Activated naive CD4-positive, alpha-beta T cell treated with anti-CD3 and anti-CD28 coated beads for 36 hours (primary cell): ENCODE results near the gene RNF227. TPM values are rescaled to one million over a fixed set of nuclear protein-coding genes. Genes with fewer than 3 reads are reported as not detected.
A peak's percentile ranks its signal among the peaks of the same experiment; 100 is the strongest.

Experiments used
- CTCF ChIA-PET: fragments of 350-600 bp; sonication (Branson Sonifier 250); formaldehyde crosslinking; loops from one replicate; lab custom pipeline; 2021; ENCODE audit warnings: antibody characterized with exemption; lab: Charles Lee
- DNase-seq: peaks from one replicate; pipeline ENCODE4 v3.0.0-alpha.2; 2020
- H3K27ac Mint-ChIP-seq: one replicate; pipeline ENCODE4 v1.8.0; 2021; ENCODE audit warnings: mild to moderate bottlenecking, mixed read lengths
- H3K27me3 Mint-ChIP-seq: one replicate; pipeline ENCODE4 v1.8.0; 2021; ENCODE audit warnings: low read depth, mixed read lengths
- H3K36me3 Mint-ChIP-seq: one replicate; pipeline ENCODE4 v1.8.0; 2021; ENCODE audit warnings: low read depth, mixed read lengths
- H3K4me1 Mint-ChIP-seq: one replicate; pipeline ENCODE4 v1.8.0; 2021; ENCODE audit warnings: low read depth, mixed read lengths
- H3K4me3 Mint-ChIP-seq: one replicate; pipeline ENCODE4 v1.8.0; 2021; ENCODE audit warnings: mild to moderate bottlenecking, moderate library complexity, mixed read lengths
- H3K9me3 Mint-ChIP-seq: one replicate; pipeline ENCODE4 v1.8.0; 2021; ENCODE audit warnings: mixed read lengths
- intact Hi-C: fragments of 100-400 bp; cut with micrococcal nuclease; formaldehyde crosslinking; loops from one replicate; pipeline ENCODE4 v1.15.1; 2023
- total RNA-seq, 2 experiments: library from RNA; stranded (reverse); gene quantifications; one replicate each; pipeline ENCODE4 v1.2.3, GENCODE V29; 2021

RNF227 gene
- total RNA-seq, 2 experiments from 2014 or later = 3.1 to 3.8 TPM

DNA sequence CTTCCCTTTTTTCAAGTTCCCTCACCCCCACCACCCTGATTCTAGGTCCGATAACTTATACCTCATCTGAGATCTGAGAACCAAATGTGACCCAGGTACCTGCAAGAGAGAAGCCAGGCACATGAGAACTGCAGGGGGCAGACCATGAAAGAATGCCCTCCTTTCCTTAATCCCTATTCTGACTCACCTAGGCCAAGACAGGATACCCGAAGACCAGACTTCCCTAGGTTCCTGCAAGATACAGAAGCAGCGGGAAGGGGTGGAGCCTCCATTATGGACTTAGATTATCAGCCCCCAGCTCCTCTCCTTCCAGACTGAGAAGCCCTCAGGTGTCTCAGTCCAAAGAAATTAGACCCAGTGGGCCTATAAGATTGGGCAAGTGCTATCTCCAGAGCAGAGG, 11.5 kb upstream of the RNF227 start:
- Mint-ChIP-seq H3K4me3 (no peak overlapping the region), H3K4me1 (peaks cover 24% of the 10 kb centered on the region), H3K36me3 (peaks cover 6% of the 10 kb centered on the region), H3K27me3 (no peaks in the 10 kb centered on the region), H3K9me3 (no peaks in the 10 kb centered on the region), H3K27ac (no peak overlapping the region)
- intact Hi-C loops = no loop called here
- CTCF ChIA-PET = interaction anchor here (0.9 kb wide), 1 partner anchor 167 kb away, joined by 3 read pairs; no protein-coding TSS in a partner anchor
- no peak for DNase-seq

DNA sequence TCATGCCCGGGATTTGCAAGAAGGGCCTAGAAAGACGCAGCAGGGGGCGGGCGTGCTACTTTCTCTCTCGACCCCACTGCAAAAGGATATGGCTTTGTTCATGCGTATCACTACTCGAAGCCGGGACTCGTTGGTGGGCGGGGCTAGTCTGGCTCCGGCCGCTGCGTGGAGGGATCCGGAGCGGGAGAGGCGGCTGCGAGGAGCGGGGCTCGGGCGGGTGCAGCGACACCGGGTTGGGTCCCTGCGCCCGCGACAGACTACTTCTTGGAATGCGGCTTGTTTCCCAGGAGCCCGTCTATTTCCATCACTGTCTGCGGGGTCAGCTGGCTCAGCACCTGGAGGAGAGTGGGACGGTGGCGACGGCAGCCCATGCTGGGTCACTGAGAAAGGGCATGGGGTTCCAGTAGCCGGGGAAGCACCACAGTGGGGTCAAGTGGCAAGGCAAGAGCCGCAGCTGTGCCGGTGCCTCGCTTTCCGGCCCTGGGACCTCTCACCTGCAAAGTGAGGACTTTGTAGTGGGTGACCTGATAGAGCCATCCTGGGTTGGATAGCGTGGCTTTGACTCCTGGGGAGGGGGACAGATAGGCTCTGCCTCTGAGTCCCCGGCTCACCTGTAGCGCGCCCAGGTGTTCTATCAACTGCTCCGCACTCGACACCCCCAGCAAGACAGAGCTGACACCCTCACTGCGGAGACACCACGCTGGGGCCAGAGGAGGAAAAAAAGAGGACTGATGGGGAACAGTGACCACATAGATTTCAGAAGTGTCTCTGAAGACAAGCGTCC, 6.9 kb upstream of the RNF227 start:
- intact Hi-C loops = loop anchor here (1.0 kb wide), 1 partner anchor 9 kb away; the partner anchor contains the start of gene CNTROB
- no peaks in the 10 kb centered on the region for H3K27me3 Mint-ChIP-seq
- peaks cover 2% of the 10 kb centered on the region for H3K36me3 Mint-ChIP-seq
- peak overlapping the region; percentile 80 for H3K27ac Mint-ChIP-seq
- H3K4me3 Mint-ChIP-seq = peak overlapping the region; percentile 73
- peaks cover 14% of the 10 kb centered on the region for H3K4me1 Mint-ChIP-seq
- CTCF ChIA-PET = interaction anchor here (1.1 to 4.6 kb wide), 4 partner anchors 9 to 70 kb away, joined by 3 to 19 read pairs (median 4); partner anchors contain the start of genes CNTROB and TRAPPC1
- no peaks in the 10 kb centered on the region for H3K9me3 Mint-ChIP-seq
- DNase-seq = peak; percentile 90

DNA sequence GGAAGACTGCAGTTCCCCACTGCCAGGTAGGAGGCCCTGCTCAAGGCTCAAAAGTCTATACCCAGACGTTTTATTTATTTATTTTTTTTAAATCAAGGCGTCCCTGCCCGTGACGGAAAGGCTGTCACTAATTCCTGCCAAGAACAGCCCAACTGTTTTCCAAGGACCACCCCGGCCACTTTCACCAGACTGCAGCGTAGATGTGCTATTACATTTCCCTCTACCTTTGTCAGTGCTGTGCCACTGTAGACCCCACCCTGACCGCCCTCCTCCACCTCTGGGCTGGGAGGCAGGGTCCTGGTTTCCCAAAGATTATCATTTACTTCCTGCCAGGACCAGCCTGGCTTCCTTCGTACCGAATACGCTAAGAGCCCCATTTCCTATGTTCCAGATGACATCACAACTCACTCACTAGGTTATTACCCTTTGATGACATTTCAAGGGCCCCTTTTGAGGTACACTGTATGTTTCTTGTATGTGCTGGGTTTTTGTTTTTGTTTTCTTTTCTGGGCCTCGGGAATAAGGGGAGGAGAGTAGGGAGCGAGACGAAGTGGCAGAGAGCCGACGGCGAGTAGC, 6.3 kb upstream of the RNF227 start:
- DNase-seq = no peak
- CTCF ChIA-PET = interaction anchor here (1.1 to 4.6 kb wide), 4 partner anchors 9 to 71 kb away, joined by 3 to 19 read pairs (median 4); partner anchors contain the start of genes CNTROB and TRAPPC1
- intact Hi-C loops = loop anchor here (1.0 kb wide), 1 partner anchor 10 kb away; the partner anchor contains the start of gene CNTROB
- H3K27ac Mint-ChIP-seq = peak overlapping the region; percentile 80
- H3K4me3 Mint-ChIP-seq = peak overlapping the region; percentile 73
- no peaks in the 10 kb centered on the region for H3K27me3 Mint-ChIP-seq
- H3K9me3 Mint-ChIP-seq = no peaks in the 10 kb centered on the region
- peaks cover 14% of the 10 kb centered on the region for H3K4me1 Mint-ChIP-seq
- H3K36me3 Mint-ChIP-seq = no peaks in the 10 kb centered on the region

DNA sequence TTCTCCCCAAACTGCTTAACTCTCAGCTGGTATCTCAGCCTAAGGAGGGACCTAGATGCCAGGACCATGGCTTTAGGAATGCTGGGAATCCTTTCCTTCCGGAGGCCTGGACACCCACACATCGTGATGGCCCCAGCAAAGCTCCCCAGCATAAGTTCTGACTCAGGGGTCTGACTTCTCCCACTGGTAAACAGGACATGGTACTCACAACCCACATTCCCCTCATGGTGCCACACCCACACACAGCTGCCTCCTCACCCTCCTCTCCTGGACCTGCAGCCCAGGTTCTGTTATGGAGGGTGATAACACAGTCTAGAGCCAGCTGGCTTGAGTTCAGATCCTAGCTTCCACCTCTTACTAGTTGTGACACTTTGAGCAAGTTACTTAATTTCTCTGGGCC, 719 bp upstream of the RNF227 start:
- no peak for DNase-seq
- H3K27me3 Mint-ChIP-seq = no peaks in the 10 kb centered on the region

DNA sequence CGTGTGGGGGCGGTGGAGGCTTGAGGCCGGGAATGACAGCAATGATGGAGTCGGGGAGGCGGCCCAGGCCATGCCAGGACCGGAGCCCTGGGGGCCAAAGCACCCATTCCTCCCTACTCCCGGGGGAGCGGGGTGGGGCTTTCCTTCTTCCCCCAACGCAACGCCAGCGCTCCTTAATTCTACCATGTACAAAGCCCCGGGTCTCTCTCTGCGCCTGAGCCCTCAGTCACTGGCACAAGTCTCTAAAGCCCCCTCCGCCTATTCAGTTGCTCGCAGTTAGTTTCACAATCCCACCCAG, 245 bp upstream of the RNF227 start:
- Mint-ChIP-seq H3K9me3 (no peaks in the 10 kb centered on the region), H3K4me3 (peak overlapping the region; percentile 93), H3K27ac (peak overlapping the region; percentile 57), H3K27me3 (no peaks in the 10 kb centered on the region), H3K4me1 (peaks cover 29% of the 10 kb centered on the region), H3K36me3 (peaks cover 3% of the 10 kb centered on the region)
- no peak for DNase-seq
- intact Hi-C loops = no loop called here
- CTCF ChIA-PET = interaction anchor here (1.0 to 4.8 kb wide), 3 partner anchors 19 to 73 kb away, joined by 3 to 44 read pairs (median 3); no protein-coding TSS in a partner anchor

More for the DNA sequence above, 719 bp upstream of the RNF227 start:
- Mint-ChIP-seq H3K27ac (peak overlapping the region; percentile 57), H3K9me3 (no peaks in the 10 kb centered on the region), H3K4me1 (peaks cover 28% of the 10 kb centered on the region), H3K4me3 (peak overlapping the region; percentile 93), H3K36me3 (peaks cover 3% of the 10 kb centered on the region)
- intact Hi-C loops = no loop called here
- CTCF ChIA-PET = interaction anchor here (0.5 to 4.8 kb wide), 3 partner anchors 67 to 80 kb away, joined by 3 to 44 read pairs (median 5); no protein-coding TSS in a partner anchor

DNA sequence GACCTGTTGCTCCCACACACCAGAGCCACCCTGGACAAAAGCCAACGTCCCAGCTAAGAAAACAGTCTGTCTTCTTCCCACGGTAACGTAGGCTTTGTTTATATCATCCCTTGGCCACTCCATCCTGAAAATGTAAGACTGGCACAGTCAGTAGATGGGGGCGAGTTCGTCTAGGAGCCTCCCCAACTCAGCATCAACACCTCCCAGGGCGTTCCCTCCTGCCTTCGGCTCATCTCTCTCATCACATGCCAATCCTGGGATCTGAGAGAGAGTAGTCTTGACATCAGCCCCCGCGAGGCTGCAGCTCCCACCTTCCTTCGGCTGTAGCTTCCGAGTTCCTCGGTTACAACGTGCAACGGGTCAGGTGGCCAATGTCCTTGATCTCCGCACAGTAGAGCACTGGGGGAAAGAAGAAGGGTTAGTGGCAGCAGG, 894 bp downstream of the RNF227 start:
- no peak for DNase-seq
- intact Hi-C loops = loop anchor here (1.0 kb wide), 3 partner anchors 17 to 58 kb away; partner anchors contain the start of genes CNTROB and NAA38
- no peaks in the 10 kb centered on the region for H3K27me3 Mint-ChIP-seq
- H3K4me1 Mint-ChIP-seq = peaks cover 29% of the 10 kb centered on the region
- CTCF ChIA-PET = interaction anchor here (0.6 to 4.8 kb wide), 5 partner anchors 13 to 75 kb away, joined by 3 to 44 read pairs (median 3); no protein-coding TSS in a partner anchor
- peak overlapping the region; percentile 92 for H3K27ac Mint-ChIP-seq
- H3K4me3 Mint-ChIP-seq = peak overlapping the region; percentile 93
- no peaks in the 10 kb centered on the region for H3K9me3 Mint-ChIP-seq
- H3K36me3 Mint-ChIP-seq = peaks cover 12% of the 10 kb centered on the region

DNA sequence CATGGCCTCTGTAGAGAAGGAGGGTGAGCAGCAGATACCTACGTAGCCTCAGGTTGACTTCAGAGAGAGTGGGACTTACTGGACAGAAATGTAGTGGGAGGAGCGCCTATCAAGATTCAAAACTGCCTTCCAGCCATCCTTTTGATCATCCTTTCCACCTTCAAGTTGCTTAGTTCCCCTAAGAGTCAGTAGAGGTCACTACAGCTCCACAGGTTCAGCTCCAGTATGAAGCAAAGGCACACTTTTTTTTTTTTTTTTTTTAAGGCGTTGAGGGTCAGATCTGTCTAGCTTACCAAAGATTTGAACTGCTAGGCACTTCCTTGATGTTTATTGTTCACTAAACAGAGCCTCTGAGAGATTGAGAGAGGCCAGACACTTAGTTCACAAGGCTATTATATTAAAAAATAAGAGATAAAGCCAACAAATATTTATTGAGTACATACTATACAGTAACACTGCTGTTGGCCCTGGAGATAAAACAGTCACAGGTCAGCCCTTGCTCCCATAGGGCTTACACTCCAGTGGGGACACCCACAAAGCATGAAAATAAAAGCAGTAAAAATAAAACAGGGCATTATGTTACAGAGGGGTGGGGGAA, 3.1 kb downstream of the RNF227 start:
- peak overlapping the region; percentile 65 for H3K27ac Mint-ChIP-seq
- CTCF ChIA-PET = interaction anchor here (0.6 to 2.6 kb wide), 16 partner anchors 9 to 169 kb away, joined by 3 to 58 read pairs (median 4); partner anchors contain the start of gene NAA38

DNA sequence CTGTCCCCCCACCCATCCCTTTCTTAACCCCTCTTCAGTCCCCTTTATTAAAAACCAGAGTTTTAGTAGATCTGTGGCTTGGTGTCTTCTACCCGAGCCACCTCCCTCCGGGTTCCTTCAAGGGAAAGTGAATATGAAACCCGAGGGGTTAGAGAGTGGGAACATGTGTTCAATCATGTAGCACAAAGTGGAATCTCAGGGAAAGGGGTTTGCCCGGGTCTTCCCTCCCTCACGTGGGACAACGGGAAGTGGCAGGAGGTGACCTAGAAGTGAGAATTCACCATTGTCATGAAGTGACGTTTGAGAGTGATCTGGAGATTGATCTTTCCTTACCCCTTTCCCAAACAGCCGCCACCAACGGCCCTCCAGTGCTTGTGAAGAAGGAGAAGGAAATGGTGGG, 5.0 kb downstream of the RNF227 start:
- Mint-ChIP-seq H3K4me3 (no peak overlapping the region), H3K27me3 (no peaks in the 10 kb centered on the region), H3K27ac (peak overlapping the region; percentile 38), H3K4me1 (peaks cover 23% of the 10 kb centered on the region), H3K9me3 (no peaks in the 10 kb centered on the region), H3K36me3 (peaks cover 31% of the 10 kb centered on the region)
- no peak for DNase-seq
- CTCF ChIA-PET = no interaction called here
- intact Hi-C loops = no loop called here

More for the DNA sequence above, 3.1 kb downstream of the RNF227 start:
- Mint-ChIP-seq H3K36me3 (peaks cover 22% of the 10 kb centered on the region), H3K4me1 (peaks cover 29% of the 10 kb centered on the region), H3K9me3 (no peaks in the 10 kb centered on the region), H3K4me3 (no peak overlapping the region), H3K27me3 (no peaks in the 10 kb centered on the region)
- peak; percentile 63 for DNase-seq
- intact Hi-C loops = loop anchor here (1.0 kb wide), 6 partner anchors 38 to 170 kb away; no protein-coding TSS in a partner anchor

DNA sequence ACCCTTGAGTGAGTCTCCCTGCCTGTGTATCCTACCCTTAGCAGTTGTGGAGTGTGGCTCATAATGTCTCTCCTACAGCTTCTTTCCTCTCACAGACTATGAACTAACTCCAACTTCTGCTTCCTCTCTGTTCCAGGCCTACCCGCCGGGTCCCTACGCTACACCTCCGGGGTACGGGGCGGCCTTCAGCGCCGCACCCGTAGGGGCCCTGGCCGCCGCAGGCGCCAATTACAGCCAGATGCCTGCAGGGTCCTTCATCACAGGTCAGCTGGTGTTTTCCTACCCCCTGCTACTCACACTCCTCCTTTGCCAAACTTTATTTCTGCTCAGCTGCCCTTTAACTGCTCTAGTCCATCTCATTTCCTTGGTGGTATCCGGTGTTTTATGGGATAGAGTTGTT, 5.4 kb downstream of the RNF227 start:
- H3K36me3 Mint-ChIP-seq = peaks cover 31% of the 10 kb centered on the region
- CTCF ChIA-PET = interaction anchor here (0.6 to 0.8 kb wide), 2 partner anchors 40 to 78 kb away, joined by 3 read pairs; no protein-coding TSS in a partner anchor
- no peaks in the 10 kb centered on the region for H3K27me3 Mint-ChIP-seq
- DNase-seq = no peak
- H3K4me3 Mint-ChIP-seq = no peak overlapping the region
- intact Hi-C loops = no loop called here
- peaks cover 23% of the 10 kb centered on the region for H3K4me1 Mint-ChIP-seq
- H3K9me3 Mint-ChIP-seq = no peaks in the 10 kb centered on the region
- peak overlapping the region; percentile 38 for H3K27ac Mint-ChIP-seq

DNA sequence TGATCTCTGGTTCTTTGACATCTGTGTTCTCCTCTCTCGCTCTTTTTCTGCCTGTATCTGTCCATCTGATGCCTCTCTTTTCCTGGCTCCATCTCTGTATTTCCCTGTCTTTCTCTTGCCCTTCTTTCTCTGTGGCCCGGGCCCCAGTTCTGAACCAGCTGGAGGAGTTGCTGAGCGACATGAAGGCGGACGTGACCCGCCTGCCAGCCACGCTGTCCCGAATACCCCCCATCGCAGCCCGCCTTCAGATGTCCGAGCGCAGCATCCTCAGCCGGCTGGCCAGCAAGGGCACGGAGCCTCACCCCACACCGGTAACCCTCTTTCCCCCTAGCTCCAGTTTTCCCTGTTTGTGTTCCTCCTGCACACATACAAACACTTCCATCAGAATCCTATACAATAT, 5.8 kb downstream of the RNF227 start:
- Mint-ChIP-seq H3K27me3 (no peaks in the 10 kb centered on the region), H3K36me3 (peaks cover 33% of the 10 kb centered on the region), H3K4me1 (peaks cover 19% of the 10 kb centered on the region), H3K27ac (peak overlapping the region; percentile 11), H3K4me3 (no peak overlapping the region), H3K9me3 (no peaks in the 10 kb centered on the region)
- intact Hi-C loops = no loop called here
- CTCF ChIA-PET = interaction anchor here (0.6 to 0.8 kb wide), 2 partner anchors 39 to 78 kb away, joined by 3 read pairs; no protein-coding TSS in a partner anchor
- no peak for DNase-seq

DNA sequence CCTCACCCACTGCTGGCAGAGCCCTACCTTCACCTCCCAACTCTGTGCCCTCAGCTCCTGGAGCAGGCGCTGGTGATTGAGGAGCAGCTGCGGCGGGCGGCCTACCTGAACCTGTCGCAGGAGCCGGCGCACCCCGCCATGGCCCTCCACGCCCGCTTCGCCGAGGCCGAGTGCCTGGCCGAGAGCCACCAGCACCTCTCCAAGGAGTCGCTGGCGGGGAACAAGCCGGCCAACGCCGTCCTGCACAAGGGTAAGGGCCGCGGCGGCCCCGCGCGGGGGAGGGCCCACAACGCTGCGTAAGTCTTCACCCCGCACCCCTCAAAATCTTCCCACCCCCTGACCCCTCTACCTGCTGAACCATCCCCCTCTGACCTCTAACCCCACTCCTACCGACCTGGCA, 7.0 kb downstream of the RNF227 start:
- no peaks in the 10 kb centered on the region for H3K9me3 Mint-ChIP-seq
- peaks cover 9% of the 10 kb centered on the region for H3K4me1 Mint-ChIP-seq
- no peak overlapping the region for H3K27ac Mint-ChIP-seq
- H3K27me3 Mint-ChIP-seq = no peaks in the 10 kb centered on the region
- CTCF ChIA-PET = no interaction called here
- peaks cover 45% of the 10 kb centered on the region for H3K36me3 Mint-ChIP-seq
- H3K4me3 Mint-ChIP-seq = no peak overlapping the region
- no peak for DNase-seq
- intact Hi-C loops = no loop called here
